OCI-LY3 (cell line): ENCODE data around the gene ITPKB.
"Not testable (repeated sequence)": the region's sequence is repeated elsewhere in the genome, so short reads cannot be mapped to it uniquely, and the experiment has no call there.

Experiments used
- H2AFZ ChIP-seq: fragments of 200-600, 300-600 bp; shearing (Covaris generic); 2 replicates; pipeline ENCODE4 v1.6.0; 2014; ENCODE audit warnings: antibody characterized with exemption, low read depth, low read length
- H3K27ac ChIP-seq: fragments of 200-600, 300-600 bp; sonication (generic); 2 replicates; pipeline ENCODE4 v1.5.1; 2014; ENCODE audit warnings: mild to moderate bottlenecking, low read length, moderate library complexity, mixed read lengths
- H3K27me3 ChIP-seq: fragments of 200-600, 300-600 bp; sonication (generic); 2 replicates; pipeline ENCODE4 v1.6.1; 2014; ENCODE audit warnings: low read depth, low read length, mixed read lengths
- H3K36me3 ChIP-seq: fragments of 200-600, 300-600 bp; sonication (generic); replicated peaks from 2 replicates; pipeline ENCODE3; 2014; ENCODE audit warnings: low read depth, low read length, mixed read lengths
- H3K4me1 ChIP-seq: fragments of 300-600, 200-600 bp; sonication (generic); 2 replicates; pipeline ENCODE4 v1.6.1; 2014; ENCODE audit warnings: low read length, mixed read lengths
- H3K4me2 ChIP-seq: fragments of 200-600, 300-600 bp; sonication (generic); 2 replicates; pipeline ENCODE4 v1.6.1; 2014; ENCODE audit warnings: low read length, mixed read lengths
- H3K4me3 ChIP-seq: fragments of 300-600, 200-600 bp; sonication (generic); 2 replicates; pipeline ENCODE4 v1.5.1; 2014; ENCODE audit warnings: antibody characterized with exemption, mild to moderate bottlenecking, low read length, moderate library complexity
- H3K79me2 ChIP-seq: fragments of 300-600, 200-600 bp; shearing (Covaris generic); 2 replicates; pipeline ENCODE4 v1.6.1; 2014; ENCODE audit warnings: mild to moderate bottlenecking, low read length, mixed read lengths
- H3K9ac ChIP-seq: fragments of 300-600, 200-600 bp; shearing (Covaris generic); 2 replicates; pipeline ENCODE4 v1.6.0; 2014; ENCODE audit warnings: mild to moderate bottlenecking, low read length, moderate library complexity
- H3K9me3 ChIP-seq: fragments of 200-600, 300-600 bp; shearing (Covaris generic); 2 replicates; pipeline ENCODE4 v1.6.1; 2014; ENCODE audit warnings: low read length, mixed read lengths; ENCODE audit not compliant: insufficient read depth
- H4K20me1 ChIP-seq: fragments of 200-600, 300-600 bp; sonication (generic); 2 replicates; pipeline ENCODE4 v1.6.1; 2016; ENCODE audit warnings: low read length, mixed read lengths; ENCODE audit not compliant: insufficient read depth
- EZH2phosphoT487 ChIP-seq: fragments of 200-600 bp; shearing (Covaris generic); IDR thresholded peaks from 2 replicates; pipeline ENCODE4 v1.6.1; 2018; ENCODE audit warnings: antibody characterized with exemption, mixed run types, low read depth
- TF ChIP-seq, protein P1 (sequence below): fragments of 200-600, 300-600 bp; sonication (generic); IDR thresholded peaks from 2 replicates; pipeline ENCODE4 v1.5.1; 2014; ENCODE audit warnings: antibody characterized with exemption, low read length, low read depth

ITPKB gene

DNA sequence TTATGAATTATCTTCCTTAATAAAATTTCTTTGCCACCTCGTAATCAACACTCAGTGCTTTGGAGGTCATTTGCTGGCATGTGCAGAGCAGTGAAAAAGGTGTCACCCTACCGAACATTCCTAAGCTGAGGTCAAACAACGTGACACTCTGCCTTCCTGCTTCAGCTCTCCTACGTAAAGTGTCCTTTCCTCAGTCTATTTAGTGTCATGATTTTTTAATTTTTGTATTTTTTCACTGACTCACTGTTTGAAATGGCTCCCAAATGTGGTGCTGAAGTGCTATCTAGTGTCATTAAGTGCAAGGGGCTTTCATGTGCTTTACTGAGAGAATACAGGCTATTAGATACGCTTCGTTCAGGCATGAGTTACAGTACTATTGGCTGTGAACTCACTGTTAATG, 37.0 kb upstream of the ITPKB start:
- Histone ChIP-seq H3K36me3 (no peaks in the 10 kb centered on the region), H3K4me1 (peaks cover 13% of the 10 kb centered on the region), H3K27me3 (peaks cover 27% of the 10 kb centered on the region; the same call in 1 of the 2 replicates), H3K9me3 (no peaks in the 10 kb centered on the region), H3K27ac (no peak overlapping the region), H3K79me2 (no peaks in the 10 kb centered on the region), H3K9ac (no peak overlapping the region), H2AFZ (no peak overlapping the region), H3K4me3 (no peak overlapping the region), H3K4me2 (no peak overlapping the region), H4K20me1 (no peaks in the 10 kb centered on the region)
- no peak for TF ChIP-seq EZH2phosphoT487
- TF ChIP-seq, protein P1, sequence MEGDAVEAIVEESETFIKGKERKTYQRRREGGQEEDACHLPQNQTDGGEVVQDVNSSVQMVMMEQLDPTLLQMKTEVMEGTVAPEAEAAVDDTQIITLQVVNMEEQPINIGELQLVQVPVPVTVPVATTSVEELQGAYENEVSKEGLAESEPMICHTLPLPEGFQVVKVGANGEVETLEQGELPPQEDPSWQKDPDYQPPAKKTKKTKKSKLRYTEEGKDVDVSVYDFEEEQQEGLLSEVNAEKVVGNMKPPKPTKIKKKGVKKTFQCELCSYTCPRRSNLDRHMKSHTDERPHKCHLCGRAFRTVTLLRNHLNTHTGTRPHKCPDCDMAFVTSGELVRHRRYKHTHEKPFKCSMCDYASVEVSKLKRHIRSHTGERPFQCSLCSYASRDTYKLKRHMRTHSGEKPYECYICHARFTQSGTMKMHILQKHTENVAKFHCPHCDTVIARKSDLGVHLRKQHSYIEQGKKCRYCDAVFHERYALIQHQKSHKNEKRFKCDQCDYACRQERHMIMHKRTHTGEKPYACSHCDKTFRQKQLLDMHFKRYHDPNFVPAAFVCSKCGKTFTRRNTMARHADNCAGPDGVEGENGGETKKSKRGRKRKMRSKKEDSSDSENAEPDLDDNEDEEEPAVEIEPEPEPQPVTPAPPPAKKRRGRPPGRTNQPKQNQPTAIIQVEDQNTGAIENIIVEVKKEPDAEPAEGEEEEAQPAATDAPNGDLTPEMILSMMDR: no peak

DNA sequence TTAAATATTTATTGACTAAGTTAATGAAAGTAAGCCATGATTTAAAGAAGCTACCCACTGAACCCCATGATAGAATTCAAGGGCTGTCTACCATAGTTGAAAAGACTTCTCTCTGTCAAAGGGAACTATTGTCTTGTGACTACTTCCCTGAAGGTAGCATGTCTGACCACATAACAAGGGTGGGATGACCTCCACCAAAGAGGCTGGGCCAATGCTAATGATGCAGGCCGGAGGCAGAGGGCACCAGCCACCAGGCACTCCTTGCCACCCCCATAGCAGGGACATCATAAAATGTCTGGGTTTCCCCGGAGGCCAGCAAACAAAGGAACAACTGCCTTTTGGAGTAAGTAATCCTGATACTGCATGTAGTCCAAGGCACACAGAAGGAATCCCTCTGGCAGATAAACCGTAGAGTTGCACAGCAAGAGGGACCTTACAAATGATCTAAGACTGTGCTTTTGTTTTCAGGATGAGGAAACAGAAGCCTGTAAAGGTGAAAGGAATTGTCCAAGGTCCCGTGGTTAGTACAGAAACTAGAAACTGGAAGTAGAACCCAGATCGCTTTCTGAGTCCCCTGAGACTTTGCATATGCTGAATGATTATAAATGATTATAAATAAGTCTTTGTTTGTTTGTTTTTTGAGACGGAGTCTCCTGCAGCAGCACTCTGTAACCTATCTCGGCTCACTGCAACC, 33.5 kb upstream of the ITPKB start:
- Histone ChIP-seq H3K9ac (no peak overlapping the region), H2AFZ (no peak overlapping the region), H3K27ac (no peak overlapping the region), H3K27me3 (peaks cover 31% of the 10 kb centered on the region), H3K4me3 (peak overlapping the region; percentile 25), H3K4me2 (peak overlapping the region; percentile 52), H3K79me2 (no peaks in the 10 kb centered on the region), H4K20me1 (no peaks in the 10 kb centered on the region), H3K4me1 (peaks cover 13% of the 10 kb centered on the region), H3K36me3 (no peaks in the 10 kb centered on the region), H3K9me3 (no peaks in the 10 kb centered on the region)
- no peak for TF ChIP-seq EZH2phosphoT487
- TF ChIP-seq, protein P1: no peak

DNA sequence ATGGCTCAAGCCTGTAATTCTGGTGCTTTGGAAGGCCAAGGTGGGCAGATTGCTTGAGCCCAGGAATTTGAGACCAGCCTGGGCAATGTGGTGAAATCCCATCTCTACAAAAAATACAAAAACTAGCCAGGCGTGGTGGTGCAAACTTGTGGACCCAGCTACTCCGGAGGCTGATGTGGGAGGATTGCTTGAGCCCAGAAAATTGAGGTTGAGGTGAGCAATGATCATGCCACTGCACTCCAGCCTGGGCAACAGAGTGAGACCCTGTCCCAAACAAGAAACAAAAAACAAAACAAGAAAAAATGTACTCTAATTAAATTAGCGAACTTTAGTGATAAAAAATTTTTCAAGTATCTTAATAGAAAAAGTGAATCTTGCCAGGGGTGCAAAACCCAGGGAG, 28.1 kb upstream of the ITPKB start:
- H3K9me3 ChIP-seq, H3K9ac ChIP-seq, H2AFZ ChIP-seq, H3K4me3 ChIP-seq, H3K4me2 ChIP-seq, H3K79me2 ChIP-seq, H4K20me1 ChIP-seq, H3K27ac ChIP-seq, H3K4me1 ChIP-seq, H3K36me3 ChIP-seq: not testable (repeated sequence)
- peaks cover 74% of the 10 kb centered on the region for H3K27me3 ChIP-seq

DNA sequence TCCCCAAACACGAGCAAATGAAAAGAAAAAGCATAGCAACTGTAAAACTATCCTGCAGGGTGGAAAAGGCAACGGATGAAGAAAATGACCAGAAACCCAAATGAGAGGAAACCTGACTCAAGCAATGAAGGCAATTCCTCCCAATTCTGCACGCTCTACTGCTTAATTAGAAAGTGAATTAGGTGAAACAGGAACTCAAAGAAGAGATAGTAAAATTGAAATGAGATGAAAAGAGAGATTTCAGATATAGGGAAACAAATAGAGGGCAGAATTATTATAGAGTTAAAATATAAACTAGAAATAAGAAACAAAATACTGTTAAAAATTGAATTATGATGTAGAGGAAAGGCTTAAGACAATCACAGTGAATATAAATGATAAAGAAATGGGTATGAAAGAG, 27.5 kb upstream of the ITPKB start:
- H4K20me1 ChIP-seq: no peaks in the 10 kb centered on the region
- no peaks in the 10 kb centered on the region for H3K4me1 ChIP-seq
- H3K36me3 ChIP-seq: no peaks in the 10 kb centered on the region
- H3K4me3 ChIP-seq: no peak overlapping the region
- no peaks in the 10 kb centered on the region for H3K79me2 ChIP-seq
- no peak overlapping the region for H3K4me2 ChIP-seq
- H2AFZ ChIP-seq: no peak overlapping the region
- H3K9me3 ChIP-seq: no peaks in the 10 kb centered on the region
- no peak for TF ChIP-seq EZH2phosphoT487
- H3K27me3 ChIP-seq: peaks cover 74% of the 10 kb centered on the region
- H3K9ac ChIP-seq: no peak overlapping the region
- H3K27ac ChIP-seq: no peak overlapping the region

DNA sequence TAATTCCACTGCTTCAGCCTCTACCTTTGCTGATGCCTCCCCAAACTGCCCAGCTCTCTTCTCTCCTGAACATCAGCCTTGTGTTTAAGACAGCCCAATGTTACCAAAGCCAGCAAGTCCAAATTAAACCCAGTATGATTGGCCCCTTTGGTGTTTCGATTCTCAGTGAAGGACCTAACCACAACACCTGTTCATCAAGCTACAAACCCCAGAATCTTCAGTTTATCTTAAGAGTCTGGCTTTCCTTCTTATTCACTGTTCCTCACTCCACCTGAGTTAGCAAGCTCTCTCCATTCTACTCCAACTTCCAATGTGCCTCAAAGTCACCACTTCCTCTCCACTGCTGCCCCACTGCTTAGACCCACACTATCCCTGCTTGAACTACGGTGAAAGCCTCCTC, 25.5 kb upstream of the ITPKB start:
- Histone ChIP-seq H3K27me3 (peaks cover 73% of the 10 kb centered on the region), H3K9me3 (no peaks in the 10 kb centered on the region), H3K4me3 (no peak overlapping the region), H3K4me2 (no peak overlapping the region), H3K79me2 (no peaks in the 10 kb centered on the region), H3K4me1 (no peaks in the 10 kb centered on the region), H3K27ac (no peak overlapping the region), H3K36me3 (no peaks in the 10 kb centered on the region), H4K20me1 (no peaks in the 10 kb centered on the region), H3K9ac (no peak overlapping the region), H2AFZ (no peak overlapping the region)
- no peak for TF ChIP-seq EZH2phosphoT487
- TF ChIP-seq, protein P1: no peak
